Ectodermal cell (in vitro differentiated cells): ENCODE results near the gene INPP5A.
"Not testable (repeated sequence)": the region's sequence is repeated elsewhere in the genome, so short reads cannot be mapped to it uniquely, and the experiment has no call there.

ENCODE experiments used
- H3K27ac ChIP-seq: 2 replicates; pipeline ENCODE4 v1.7.0; 2013; ENCODE audit warnings: mild to moderate bottlenecking, low read depth, low read length; ENCODE audit not compliant: insufficient read depth, poor library complexity, severe bottlenecking
- H3K27me3 ChIP-seq: 2 replicates; pipeline ENCODE4 v1.7.0; 2013; ENCODE audit warnings: mild to moderate bottlenecking, low read length; ENCODE audit not compliant: insufficient read depth, control insufficient read depth, poor library complexity, severe bottlenecking
- H3K36me3 ChIP-seq: one replicate; pipeline ENCODE4 v1.7.0; 2013; ENCODE audit warnings: low read length; ENCODE audit not compliant: control insufficient read depth, insufficient read depth
- H3K4me1 ChIP-seq: one replicate; pipeline ENCODE4 v1.7.0; 2013; ENCODE audit warnings: low read length; ENCODE audit not compliant: control insufficient read depth, insufficient read depth
- H3K4me3 ChIP-seq: 2 replicates; pipeline ENCODE4 v1.7.0; 2013; ENCODE audit warnings: low read depth, low read length, control low read depth; ENCODE audit not compliant: insufficient read depth
- H3K9me3 ChIP-seq: 2 replicates; pipeline ENCODE4 v1.7.0; 2013; ENCODE audit warnings: mild to moderate bottlenecking, low read length, moderate library complexity; ENCODE audit not compliant: control insufficient read depth
- WGBS, 2 experiments: methylation state at CpG; one replicate each; pipeline ENCODE4 v1.1.7; 2013; ENCODE audit warnings: missing lambda C conversion rate in 2 of 2; 5-methylcytosine and 5-hydroxymethylcytosine counted together

Gene INPP5A

DNA sequence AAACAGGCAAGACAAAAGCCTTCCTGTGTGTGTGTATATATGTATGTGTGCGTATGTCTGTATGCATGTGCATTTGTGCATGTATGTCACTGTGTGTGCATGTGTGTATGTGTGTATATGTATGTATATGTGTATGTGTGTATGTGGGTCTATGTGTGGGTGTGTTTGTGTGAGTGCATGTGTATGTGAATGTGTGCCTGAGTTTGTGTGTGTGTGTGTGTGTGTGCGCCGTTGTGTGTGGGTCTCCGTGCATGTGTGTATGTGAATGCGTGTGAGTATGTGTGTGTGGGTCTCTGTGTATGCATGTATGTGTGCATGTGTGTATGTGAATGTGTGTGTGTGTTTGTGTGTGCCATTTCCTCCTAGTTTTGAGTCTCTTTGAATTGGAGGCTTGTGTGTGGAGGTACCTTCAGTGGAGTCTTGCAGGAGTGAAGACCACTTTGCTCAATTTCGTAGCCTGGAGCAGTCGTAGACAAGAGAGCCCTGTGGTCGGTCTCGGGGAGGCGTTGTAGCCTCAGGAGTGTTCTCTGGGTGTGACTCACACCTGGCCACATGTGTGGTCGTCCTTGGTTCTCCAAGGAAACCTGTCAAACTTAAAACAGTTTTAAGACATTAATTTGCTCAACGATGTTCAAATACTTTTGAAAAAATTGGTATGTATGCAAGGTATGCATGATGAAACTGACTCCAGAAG is 28.1 kb downstream of the INPP5A start:
- Histone ChIP-seq H3K27me3 (no peaks in the 10 kb centered on the region), H3K4me3 (no peak overlapping the region), H3K4me1 (peaks cover 10% of the 10 kb centered on the region), H3K9me3 (no peaks in the 10 kb centered on the region), H3K27ac (no peak overlapping the region), H3K36me3 (no peaks in the 10 kb centered on the region)
- 92 to 95% methylated on average over 12 of the region's 12 CpGs for WGBS, 2 experiments

DNA sequence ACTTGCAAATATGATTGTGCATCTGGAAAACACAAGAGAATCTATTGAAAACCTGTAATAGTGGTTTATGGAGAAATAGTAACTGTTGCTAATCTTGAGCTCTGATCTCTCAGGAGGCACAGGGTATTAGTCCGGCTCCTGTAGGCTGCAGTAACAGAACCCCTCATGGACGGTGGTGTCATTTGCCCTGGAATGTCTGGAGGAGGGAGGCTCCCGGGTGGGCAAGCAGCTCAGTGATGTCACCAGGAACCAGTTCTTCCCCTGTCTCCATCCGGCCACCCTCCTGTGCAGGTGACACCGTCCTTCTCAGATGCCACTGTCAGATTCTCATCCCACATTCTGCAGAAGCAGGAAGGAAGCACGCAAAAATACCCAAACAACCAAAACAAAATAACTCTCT is 29.3 kb downstream of the INPP5A start:
- H3K27me3 ChIP-seq = no peaks in the 10 kb centered on the region
- WGBS, 2 experiments = 79 to 81% methylated on average over 6 of the region's 6 CpGs
- H3K4me3 ChIP-seq = no peak overlapping the region
- H3K9me3 ChIP-seq = no peaks in the 10 kb centered on the region
- peaks cover 18% of the 10 kb centered on the region for H3K4me1 ChIP-seq
- H3K27ac ChIP-seq = no peak overlapping the region
- no peaks in the 10 kb centered on the region for H3K36me3 ChIP-seq

DNA sequence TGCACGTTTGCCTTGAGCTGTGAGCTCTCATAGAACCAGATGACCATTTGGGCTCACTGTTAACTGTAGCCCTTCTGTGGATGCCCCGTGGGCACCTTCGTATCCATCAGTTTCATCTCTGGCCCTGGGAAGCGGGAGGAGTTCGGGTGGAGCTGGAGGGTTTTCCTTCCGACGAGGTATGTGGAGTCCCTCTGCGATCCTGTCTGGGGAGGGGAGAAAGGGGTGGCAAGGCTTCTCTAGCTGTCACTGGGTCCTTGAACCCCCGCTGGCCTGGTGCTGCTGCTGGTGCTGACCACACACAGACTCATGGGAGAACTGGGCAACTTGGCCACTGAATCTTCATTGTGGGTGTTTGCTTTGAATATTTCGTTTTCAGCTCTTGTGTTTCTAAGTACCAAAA is 32.7 kb downstream of the INPP5A start:
- no peaks in the 10 kb centered on the region for H3K27me3 ChIP-seq
- no peak overlapping the region for H3K4me3 ChIP-seq
- no peaks in the 10 kb centered on the region for H3K36me3 ChIP-seq
- peaks cover 36% of the 10 kb centered on the region for H3K4me1 ChIP-seq
- no peaks in the 10 kb centered on the region for H3K9me3 ChIP-seq
- no peak overlapping the region for H3K27ac ChIP-seq
- 80 to 84% methylated on average over 10 of the region's 10 CpGs for WGBS, 2 experiments

DNA sequence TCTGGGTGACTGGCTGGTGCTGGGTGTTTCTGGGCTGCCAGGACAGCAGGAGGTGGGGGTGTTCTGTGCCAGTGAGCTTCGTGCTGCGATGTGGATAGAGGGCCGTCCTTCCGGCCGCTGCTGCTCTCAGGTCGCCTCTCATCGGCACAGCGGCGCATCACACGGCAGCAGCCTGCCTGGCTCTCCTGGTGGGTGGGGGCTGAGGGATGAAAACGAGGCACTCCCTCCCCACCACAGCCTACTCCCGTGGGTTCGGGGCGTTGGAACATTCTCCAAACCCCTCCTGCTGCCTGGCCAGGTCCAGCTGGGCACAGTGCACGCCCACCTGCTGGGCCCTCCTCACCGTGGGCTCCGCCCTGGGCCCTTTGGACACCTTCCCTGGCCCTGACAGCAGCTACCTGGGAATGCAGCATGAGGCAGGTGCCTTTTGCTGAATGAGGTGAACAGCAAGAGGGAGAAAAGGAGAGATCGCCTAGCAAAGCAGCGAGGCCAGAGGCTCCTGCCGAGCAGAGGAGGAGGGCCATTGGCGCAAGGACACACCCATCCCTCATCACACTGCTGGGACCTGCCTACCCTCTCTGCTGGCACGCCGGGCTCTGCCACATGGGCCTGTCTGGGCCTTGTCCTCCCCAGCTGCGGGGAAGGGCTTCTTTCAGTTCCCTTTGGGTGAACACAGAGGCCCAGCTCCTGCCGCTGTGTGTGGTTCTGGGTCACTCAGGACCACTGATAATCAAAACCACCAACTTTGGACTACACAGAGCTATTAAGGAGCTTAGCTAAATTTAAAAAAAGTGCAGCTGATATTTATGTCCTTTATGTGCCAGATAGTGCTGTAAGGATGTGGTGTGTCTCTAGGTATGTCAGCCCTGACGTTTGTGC is 33.4 kb downstream of the INPP5A start:
- Histone ChIP-seq H3K4me3 (no peak overlapping the region), H3K27ac (no peak overlapping the region), H3K36me3 (no peaks in the 10 kb centered on the region), H3K27me3 (no peaks in the 10 kb centered on the region), H3K4me1 (peaks cover 37% of the 10 kb centered on the region), H3K9me3 (no peaks in the 10 kb centered on the region)
- 70% methylated on average over 26 of the region's 26 CpGs for WGBS, 2 experiments

DNA sequence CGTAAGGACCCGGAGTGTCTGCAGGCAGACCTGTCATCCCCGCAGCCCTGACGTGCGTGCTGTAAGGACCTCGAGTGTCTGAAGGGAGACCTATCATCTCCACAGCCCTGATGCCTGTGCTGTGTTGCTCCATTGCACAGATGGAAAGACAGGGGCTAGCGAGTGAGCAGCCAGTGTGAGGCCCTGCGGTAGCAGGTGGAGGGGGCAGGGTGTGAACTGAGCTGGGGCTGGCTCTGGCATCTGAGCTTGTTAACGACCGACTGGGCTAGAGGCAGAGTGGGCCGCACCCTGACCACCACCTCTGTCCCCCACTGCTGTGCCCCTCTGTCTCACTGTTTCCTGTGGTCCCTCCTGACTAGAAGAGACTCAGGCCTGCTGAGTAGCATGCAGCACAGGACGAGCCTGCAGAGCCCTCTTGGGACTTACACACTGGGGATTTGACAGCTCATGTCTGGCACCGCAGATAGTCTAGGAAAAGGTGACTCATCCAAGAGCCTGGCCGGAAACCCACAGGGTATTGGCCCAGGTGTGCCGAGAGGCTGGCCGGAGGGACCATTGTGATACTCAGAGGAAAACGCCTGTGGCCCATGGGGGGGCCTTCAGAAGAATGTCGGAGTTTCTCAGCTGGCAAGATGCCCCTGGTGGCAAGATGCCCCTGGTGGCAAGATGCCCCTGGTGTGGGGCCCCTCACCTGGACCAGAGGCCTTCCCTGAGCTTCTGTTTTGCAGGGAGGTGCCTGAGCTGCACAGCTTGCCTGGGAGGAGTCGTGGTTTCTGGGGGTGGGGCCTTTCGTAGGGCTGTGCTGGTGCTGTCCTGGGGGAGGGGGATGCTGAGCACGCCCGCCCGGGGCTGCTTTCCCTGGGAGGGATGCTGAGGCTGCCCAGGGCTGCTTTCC is 34.3 kb downstream of the INPP5A start:
- no peak overlapping the region for H3K27ac ChIP-seq
- no peaks in the 10 kb centered on the region for H3K9me3 ChIP-seq
- peaks cover 37% of the 10 kb centered on the region for H3K4me1 ChIP-seq
- H3K36me3 ChIP-seq = no peaks in the 10 kb centered on the region
- no peaks in the 10 kb centered on the region for H3K27me3 ChIP-seq
- WGBS, 2 experiments = 58 to 59% methylated on average over 23 of the region's 23 CpGs
- no peak overlapping the region for H3K4me3 ChIP-seq

DNA sequence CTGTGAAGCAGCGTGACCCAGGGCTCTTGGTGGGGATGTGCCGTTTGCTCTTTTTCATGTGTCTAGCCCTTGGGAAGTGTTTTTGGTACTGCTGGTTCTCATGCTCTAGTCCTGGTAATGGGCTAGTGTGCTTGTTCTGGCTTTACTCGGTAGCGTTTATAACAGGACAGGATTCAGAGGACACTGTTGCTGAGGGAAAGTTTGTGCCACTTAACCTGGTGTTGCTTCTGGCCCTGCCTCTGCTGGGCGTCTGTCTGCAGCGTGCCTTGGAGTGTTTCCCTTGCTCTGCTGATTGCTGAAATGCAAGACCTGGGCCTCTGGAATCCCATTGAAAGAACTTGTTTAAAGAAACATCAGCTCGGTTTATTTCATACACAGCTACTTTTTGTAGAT is 35.0 kb downstream of the INPP5A start:
- Histone ChIP-seq H3K27me3 (no peaks in the 10 kb centered on the region), H3K4me3 (no peak overlapping the region), H3K4me1 (peaks cover 34% of the 10 kb centered on the region), H3K27ac (no peak overlapping the region), H3K9me3 (no peaks in the 10 kb centered on the region), H3K36me3 (no peaks in the 10 kb centered on the region)
- 46 to 49% methylated on average over 7 of the region's 7 CpGs for WGBS, 2 experiments

DNA sequence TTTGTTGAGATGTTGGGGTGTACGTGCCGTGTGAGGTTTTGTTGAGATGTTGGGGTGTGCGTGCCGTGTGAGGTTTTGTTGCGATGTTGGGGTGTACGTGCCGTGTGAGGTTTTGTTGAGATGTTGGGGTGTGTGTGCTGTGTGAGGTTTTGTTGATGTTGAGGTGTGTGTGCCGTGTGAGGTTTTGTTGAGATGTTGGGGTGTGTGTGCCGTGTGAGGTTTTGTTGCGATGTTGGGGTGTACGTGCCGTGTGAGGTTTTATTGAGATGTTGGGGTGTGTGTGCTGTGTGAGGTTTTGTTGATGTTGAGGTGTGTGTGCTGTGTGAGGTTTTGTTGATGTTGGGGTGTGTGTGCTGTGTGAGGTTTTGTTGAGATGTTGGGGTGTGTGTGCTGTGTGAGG is 35.4 kb downstream of the INPP5A start:
- H3K27ac ChIP-seq, H3K27me3 ChIP-seq, H3K9me3 ChIP-seq, H3K4me3 ChIP-seq, H3K36me3 ChIP-seq: not testable (repeated sequence)
- peaks cover 34% of the 10 kb centered on the region for H3K4me1 ChIP-seq
- 95 to 96% methylated on average over 12 of the region's 12 CpGs for WGBS, 2 experiments

DNA sequence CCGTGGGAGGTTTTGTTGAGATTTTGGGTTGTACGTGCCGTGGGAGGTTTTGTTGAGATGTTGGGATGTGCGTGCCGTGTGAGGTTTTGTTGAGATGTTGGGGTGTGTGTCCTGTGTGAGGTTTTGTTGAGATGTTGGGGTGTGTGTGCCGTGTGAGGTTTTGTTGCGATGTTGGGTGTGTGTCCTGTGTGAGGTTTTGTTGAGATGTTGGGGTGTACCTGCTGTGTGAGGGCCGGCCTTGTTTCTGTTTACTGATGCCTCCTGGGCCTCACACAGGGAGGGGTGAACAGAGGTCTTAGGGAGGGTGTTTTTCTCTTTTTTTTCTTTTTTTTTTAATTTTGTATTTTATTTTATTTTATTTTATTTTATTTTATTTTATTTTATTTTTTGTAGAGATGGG is 36.7 kb downstream of the INPP5A start:
- Histone ChIP-seq H3K9me3 (no peaks in the 10 kb centered on the region), H3K36me3 (no peaks in the 10 kb centered on the region), H3K27ac (no peak overlapping the region), H3K4me3 (no peak overlapping the region), H3K27me3 (no peaks in the 10 kb centered on the region), H3K4me1 (peaks cover 40% of the 10 kb centered on the region)
- 90 to 93% methylated on average over 8 of the region's 8 CpGs for WGBS, 2 experiments

DNA sequence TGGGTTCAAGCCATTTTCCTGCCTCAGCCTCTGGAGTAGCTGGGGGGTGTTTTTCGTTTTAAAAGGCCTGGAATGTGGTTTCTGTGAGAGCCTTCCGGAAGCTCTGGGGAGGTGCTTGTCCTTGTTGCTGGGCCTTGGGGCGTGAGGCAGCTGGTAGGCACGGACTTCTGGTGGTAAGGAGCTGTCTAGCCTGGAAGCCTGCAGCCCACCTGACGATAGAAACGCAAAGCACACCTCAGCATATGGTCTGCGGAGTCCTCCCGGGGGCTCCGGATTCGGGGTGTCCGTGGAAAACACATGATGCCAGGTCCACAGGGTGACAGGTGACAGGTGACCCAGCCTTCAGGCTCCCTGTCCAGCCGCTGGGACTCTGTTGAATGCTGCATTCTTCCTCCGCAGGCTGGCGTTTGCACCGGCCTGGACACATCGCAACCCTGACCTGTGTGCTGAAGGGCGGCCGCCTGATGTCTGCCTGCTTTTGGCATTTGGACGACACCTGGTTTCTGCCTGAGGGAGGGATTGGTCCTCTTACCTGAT is 37.3 kb downstream of the INPP5A start:
- Histone ChIP-seq H3K4me1 (peaks cover 40% of the 10 kb centered on the region), H3K27me3 (no peaks in the 10 kb centered on the region), H3K36me3 (no peaks in the 10 kb centered on the region), H3K27ac (no peak overlapping the region), H3K9me3 (no peaks in the 10 kb centered on the region), H3K4me3 (no peak overlapping the region)
- 71 to 73% methylated on average over 19 of the region's 19 CpGs for WGBS, 2 experiments
